ENCODE results near the gene CDC42EP2. TPM values are rescaled to one million over a fixed set of nuclear protein-coding genes. Genes with fewer than 3 reads are reported as not detected.

CDC42EP2 gene
- polyA plus RNA-seq, 1 donor (not counting 4 experiments of a cell fraction or from before 2014, with no cell fraction given): 6.1 TPM

GRCh38 chr11:65315866-65316226 is 1.2 kb downstream of the CDC42EP2 start:
- Histone ChIP-seq H3K4me1 (ENCODE audit: control insufficient read depth, extremely low read depth, insufficient read depth, low read length) (peaks cover 25% of the 10 kb centered on the region), H4K20me1 (ENCODE audit: control insufficient read depth, extremely low read depth, insufficient read depth, low read length) (peaks cover 6% of the 10 kb centered on the region), H3K9me1 (ENCODE audit: control insufficient read depth, extremely low read depth, insufficient read depth, low read length) (no peaks in the 10 kb centered on the region), H3K9ac (ENCODE audit: control insufficient read depth, extremely low read depth, insufficient read depth, low read length) (peak overlapping the region; percentile 85), H3K9me3 (ENCODE audit: control insufficient read depth, low read depth, low read length) (no peaks in the 10 kb centered on the region), H3K27ac (ENCODE audit: control insufficient read depth, insufficient read depth, low read length) (peak overlapping the region; percentile 78), H3K4me3 (ENCODE audit: control insufficient read depth in 2 of 3, extremely low read depth in 1 of 3, insufficient read depth in 2 of 3, low read depth in 1 of 3, low read length in 3 of 3) (peak overlapping the region; percentile 91 to 97 (median 94)), H3K79me2 (ENCODE audit: control insufficient read depth, insufficient read depth, low read length) (peaks cover 56% of the 10 kb centered on the region), H2AFZ (ENCODE audit: control insufficient read depth, low read length) (no peak overlapping the region), H3K4me2 (ENCODE audit: control insufficient read depth, extremely low read depth, insufficient read depth, low read depth, low read length) (peak overlapping the region; percentile 97), H3K27me3 (ENCODE audit: control insufficient read depth, extremely low read depth, insufficient read depth, low read length) (no peaks in the 10 kb centered on the region), H3K36me3 (ENCODE audit: control insufficient read depth in 2 of 2, extremely low read depth in 1 of 2, insufficient read depth in 2 of 2, low read length in 2 of 2) (peaks cover 6% of the 10 kb centered on the region in 2 experiments)
- DNase-seq (ENCODE audit: low read depth, low spot score) (no peak), FAIRE-seq (no peak)
- TF ChIP-seq CTCF (optimal IDR thresholded peaks at IDR 0.05 in 1 of 3, IDR thresholded peaks at IDR 0.05 in 1 of 3, conservative IDR thresholded peaks at IDR 0.05 in 1 of 3; ENCODE audit: extremely low read depth in 1 of 3, insufficient read depth in 2 of 3, low read length in 3 of 3) (peak in 1 of 3 experiments; percentile 12), EZH2 (IDR thresholded peaks at IDR 0.05; ENCODE audit: low read length) (no peak)
- dilution Hi-C loops (cut with MboI; ENCODE audit: extremely low pct_ligation_motif_present, low sequenced_read_pairs): no loop called here

GRCh38 chr11:65316227-65317024 is 1.8 kb downstream of the CDC42EP2 start:
- Histone ChIP-seq H3K79me2 (ENCODE audit: control insufficient read depth, insufficient read depth, low read length) (peaks cover 61% of the 10 kb centered on the region), H3K36me3 (ENCODE audit: control insufficient read depth in 2 of 2, extremely low read depth in 1 of 2, insufficient read depth in 2 of 2, low read length in 2 of 2) (peaks cover 11 to 12% of the 10 kb centered on the region in 2 experiments), H3K9me3 (ENCODE audit: control insufficient read depth, low read depth, low read length) (no peaks in the 10 kb centered on the region), H3K4me1 (ENCODE audit: control insufficient read depth, extremely low read depth, insufficient read depth, low read length) (peaks cover 25% of the 10 kb centered on the region), H4K20me1 (ENCODE audit: control insufficient read depth, extremely low read depth, insufficient read depth, low read length) (peaks cover 9% of the 10 kb centered on the region), H3K4me2 (ENCODE audit: control insufficient read depth, extremely low read depth, insufficient read depth, low read depth, low read length) (peak overlapping the region; percentile 97), H2AFZ (ENCODE audit: control insufficient read depth, low read length) (peak overlapping the region; percentile 41), H3K9ac (ENCODE audit: control insufficient read depth, extremely low read depth, insufficient read depth, low read length) (peak overlapping the region; percentile 85), H3K9me1 (ENCODE audit: control insufficient read depth, extremely low read depth, insufficient read depth, low read length) (no peaks in the 10 kb centered on the region), H3K27ac (ENCODE audit: control insufficient read depth, insufficient read depth, low read length) (peak overlapping the region; percentile 78), H3K27me3 (ENCODE audit: control insufficient read depth, extremely low read depth, insufficient read depth, low read length) (no peaks in the 10 kb centered on the region), H3K4me3 (ENCODE audit: control insufficient read depth in 2 of 3, extremely low read depth in 1 of 3, insufficient read depth in 2 of 3, low read depth in 1 of 3, low read length in 3 of 3) (peak overlapping the region; percentile 91 to 97 (median 94))
- peak; percentile 73 for FAIRE-seq
- dilution Hi-C loops (cut with MboI; ENCODE audit: extremely low pct_ligation_motif_present, low sequenced_read_pairs): no loop called here
- DNase-seq (ENCODE audit: low read depth, low spot score): no peak
- TF ChIP-seq CTCF (optimal IDR thresholded peaks at IDR 0.05 in 1 of 3, IDR thresholded peaks at IDR 0.05 in 1 of 3, conservative IDR thresholded peaks at IDR 0.05 in 1 of 3; ENCODE audit: extremely low read depth in 1 of 3, insufficient read depth in 2 of 3, low read length in 3 of 3) (no peak), EZH2 (IDR thresholded peaks at IDR 0.05; ENCODE audit: low read length) (no peak)

All from keratinocyte (primary cell).